Upper lobe of left lung (tissue), 6 donors: Measurements from ENCODE around the gene CHURC1. TPM values are rescaled to one million over a fixed set of nuclear protein-coding genes. Genes with fewer than 3 reads are reported as not detected.

ENCODE experiments used
- ATAC-seq, 2 donors: fragments of 200-7000 bp; cut with Tn5 transposase; one replicate each; pipeline ENCODE4 v1.9.1; 2022; ENCODE audit warnings: mild to moderate bottlenecking in 2 of 2, moderate library complexity in 2 of 2; ENCODE audit not compliant: low FRiP score in 2 of 2
- DNase-seq, 2 donors: peaks; one replicate each; pipeline ENCODE4 v3.0.0-alpha.2; 2019 to 2020
- H3K27ac ChIP-seq, 4 donors: fragments of 200-600 bp; sonication (generic); one replicate each; pipeline ENCODE4 v1.5.1; 2016 to 2019
- H3K27me3 ChIP-seq, 4 donors: fragments of 200-600 bp; sonication (generic); one replicate each; pipeline ENCODE4 v1.5.1; 2017 to 2019
- H3K36me3 ChIP-seq, 4 donors: fragments of 200-600 bp; sonication (generic); one replicate each; pipeline ENCODE4 v1.5.1; 2016 to 2019
- H3K4me1 ChIP-seq, 4 donors: fragments of 200-600 bp; sonication (generic); one replicate each; pipeline ENCODE4 v1.5.1; 2018 to 2019
- H3K4me3 ChIP-seq, 4 donors: fragments of 200-600 bp; sonication (generic); one replicate each; pipeline ENCODE4 v1.5.1; 2017 to 2019; ENCODE audit warnings: mild to moderate bottlenecking in 2 of 4, moderate library complexity in 1 of 4
- H3K9me3 ChIP-seq, 4 donors: fragments of 200-600 bp; sonication (generic); one replicate each; pipeline ENCODE4 v1.5.1; 2018 to 2019
- EP300 ChIP-seq, 4 donors: sonication (generic); formaldehyde crosslinking; IDR thresholded peaks; one replicate each; pipeline ENCODE4 v1.5.1; 2017; ENCODE audit warnings: antibody characterized with exemption in 4 of 4, control low read depth in 2 of 4
- POLR2A ChIP-seq, 4 donors: fragments of 450-650 bp; IDR thresholded peaks; one replicate each; pipeline ENCODE4 v1.5.1; 2016 to 2017; ENCODE audit warnings: antibody characterized with exemption in 4 of 4, mild to moderate bottlenecking in 2 of 4
- POLR2AphosphoS5 ChIP-seq, 2 donors: sonication (generic); formaldehyde crosslinking; IDR thresholded peaks; one replicate each; pipeline ENCODE4 v1.5.1; 2017; ENCODE audit warnings: antibody characterized with exemption in 2 of 2
- WGBS, 2 donors: methylation state at CpG; one replicate each; pipeline ENCODE4 v1.1.5; 2017 to 2018; 5-methylcytosine and 5-hydroxymethylcytosine counted together
- small RNA-seq, 4 donors: library from RNA; depleted of rRNA; stranded (forward); fragments of <200 nt; gene quantifications; one replicate each; pipeline ENCODE3, GENCODE V24; 2016
- total RNA-seq, 6 donors: library from RNA; depleted of rRNA in 4 of 6; stranded (reverse); fragments of >200 nt in 4 of 6; gene quantifications; one replicate each; pipeline versions ENCODE4 v1.1.0 to v1.2.1, GENCODE V29; 2016 to 2021
- TF ChIP-seq, protein P1 (sequence below), 6 experiments: fragments of 450-650 bp in 4 of 6; fragments of 200-600 bp in 2 of 6; sonication (generic) in 2 of 6; IDR thresholded peaks; one replicate each; pipeline ENCODE4 v1.5.1; 2016 to 2019; ENCODE audit warnings: antibody characterized with exemption in 6 of 6
- donor health status: DM: no; HTN: no; CAD: no; lungs with moderate emphysema.
- donor health status: DM: no; HTN: yes; CAD: no; lungs with severe emphysema.

The CHURC1 gene
- total RNA-seq, 6 donors from 2014 or later, result 18.3 to 99.6 (median 49.2) TPM

DNA sequence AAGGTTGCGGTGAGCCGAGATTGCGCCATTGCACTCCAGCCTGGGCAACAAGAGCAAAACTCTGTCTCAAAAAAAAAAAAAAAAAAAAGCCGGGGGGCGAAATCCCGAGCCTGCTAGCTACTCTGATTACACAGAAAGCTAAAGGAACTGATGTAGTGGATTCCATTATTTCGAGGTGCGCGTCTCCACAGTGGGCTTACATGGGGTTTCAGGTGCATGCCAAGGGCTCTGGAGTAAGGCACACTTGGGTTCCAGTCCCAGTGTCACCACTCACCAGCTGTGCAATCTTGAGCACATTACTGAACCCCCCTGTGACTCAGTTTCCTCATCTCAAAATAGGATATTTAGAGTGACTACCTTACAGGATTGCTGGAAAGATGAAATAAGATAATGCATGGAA lies 59.6 kb downstream of the CHURC1 start:
- Histone ChIP-seq H3K27me3 (no peaks in the 10 kb centered on the region), H3K36me3 (no peaks in the 10 kb centered on the region), H3K4me1 (peaks cover 9 to 21% (median 16%) of the 10 kb centered on the region in 4 donors), H3K9me3 (no peaks in the 10 kb centered on the region), H3K4me3 (no peak overlapping the region), H3K27ac (no peak overlapping the region)
- DNase-seq, result no peak
- TF ChIP-seq EP300 (IDR thresholded peaks at IDR 0.05), result no peak
- TF ChIP-seq POLR2A (IDR thresholded peaks at IDR 0.05), result no peak
- TF ChIP-seq, protein P1, sequence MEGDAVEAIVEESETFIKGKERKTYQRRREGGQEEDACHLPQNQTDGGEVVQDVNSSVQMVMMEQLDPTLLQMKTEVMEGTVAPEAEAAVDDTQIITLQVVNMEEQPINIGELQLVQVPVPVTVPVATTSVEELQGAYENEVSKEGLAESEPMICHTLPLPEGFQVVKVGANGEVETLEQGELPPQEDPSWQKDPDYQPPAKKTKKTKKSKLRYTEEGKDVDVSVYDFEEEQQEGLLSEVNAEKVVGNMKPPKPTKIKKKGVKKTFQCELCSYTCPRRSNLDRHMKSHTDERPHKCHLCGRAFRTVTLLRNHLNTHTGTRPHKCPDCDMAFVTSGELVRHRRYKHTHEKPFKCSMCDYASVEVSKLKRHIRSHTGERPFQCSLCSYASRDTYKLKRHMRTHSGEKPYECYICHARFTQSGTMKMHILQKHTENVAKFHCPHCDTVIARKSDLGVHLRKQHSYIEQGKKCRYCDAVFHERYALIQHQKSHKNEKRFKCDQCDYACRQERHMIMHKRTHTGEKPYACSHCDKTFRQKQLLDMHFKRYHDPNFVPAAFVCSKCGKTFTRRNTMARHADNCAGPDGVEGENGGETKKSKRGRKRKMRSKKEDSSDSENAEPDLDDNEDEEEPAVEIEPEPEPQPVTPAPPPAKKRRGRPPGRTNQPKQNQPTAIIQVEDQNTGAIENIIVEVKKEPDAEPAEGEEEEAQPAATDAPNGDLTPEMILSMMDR (IDR thresholded peaks at IDR 0.05), result no peak
- TF ChIP-seq POLR2AphosphoS5 (IDR thresholded peaks at IDR 0.05), result no peak
- WGBS, 2 donors, result 81 to 95% methylated on average over 8 to 9 of the region's 9 CpGs
- ATAC-seq, result no peak

DNA sequence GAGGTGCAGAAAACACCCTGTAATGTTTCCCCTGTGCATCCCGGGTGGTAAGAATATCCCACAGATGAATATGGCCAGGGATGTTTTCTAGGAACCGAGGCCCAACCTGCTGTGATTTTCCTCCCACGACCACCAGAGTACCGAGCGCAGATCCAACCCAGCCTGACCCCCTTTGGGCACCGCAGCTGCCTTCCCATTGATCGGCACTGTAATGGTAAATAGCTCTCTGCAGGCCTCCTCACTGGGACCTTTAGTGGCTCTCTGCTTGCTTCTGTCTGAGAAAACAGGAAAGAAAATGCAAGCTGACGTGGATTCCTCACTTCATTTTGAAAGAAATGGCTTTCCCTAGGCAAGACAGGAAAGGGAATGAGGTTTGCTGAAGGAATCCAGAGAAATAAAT lies 60.3 kb downstream of the CHURC1 start:
- TF ChIP-seq EP300 (IDR thresholded peaks at IDR 0.05) (no peak), POLR2AphosphoS5 (IDR thresholded peaks at IDR 0.05) (no peak), POLR2A (IDR thresholded peaks at IDR 0.05) (no peak)
- TF ChIP-seq, protein P1 (IDR thresholded peaks at IDR 0.05), result no peak
- no peaks in the 10 kb centered on the region for H3K36me3 ChIP-seq
- peaks cover 9 to 21% (median 17%) of the 10 kb centered on the region in 4 donors for H3K4me1 ChIP-seq
- DNase-seq (no peak), ATAC-seq (no peak)
- no peak overlapping the region for H3K27ac ChIP-seq
- no peaks in the 10 kb centered on the region for H3K27me3 ChIP-seq
- 80 to 82% methylated on average over 8 of the region's 8 CpGs for WGBS, 2 donors
- H3K9me3 ChIP-seq, result no peaks in the 10 kb centered on the region
- H3K4me3 ChIP-seq, result no peak overlapping the region

DNA sequence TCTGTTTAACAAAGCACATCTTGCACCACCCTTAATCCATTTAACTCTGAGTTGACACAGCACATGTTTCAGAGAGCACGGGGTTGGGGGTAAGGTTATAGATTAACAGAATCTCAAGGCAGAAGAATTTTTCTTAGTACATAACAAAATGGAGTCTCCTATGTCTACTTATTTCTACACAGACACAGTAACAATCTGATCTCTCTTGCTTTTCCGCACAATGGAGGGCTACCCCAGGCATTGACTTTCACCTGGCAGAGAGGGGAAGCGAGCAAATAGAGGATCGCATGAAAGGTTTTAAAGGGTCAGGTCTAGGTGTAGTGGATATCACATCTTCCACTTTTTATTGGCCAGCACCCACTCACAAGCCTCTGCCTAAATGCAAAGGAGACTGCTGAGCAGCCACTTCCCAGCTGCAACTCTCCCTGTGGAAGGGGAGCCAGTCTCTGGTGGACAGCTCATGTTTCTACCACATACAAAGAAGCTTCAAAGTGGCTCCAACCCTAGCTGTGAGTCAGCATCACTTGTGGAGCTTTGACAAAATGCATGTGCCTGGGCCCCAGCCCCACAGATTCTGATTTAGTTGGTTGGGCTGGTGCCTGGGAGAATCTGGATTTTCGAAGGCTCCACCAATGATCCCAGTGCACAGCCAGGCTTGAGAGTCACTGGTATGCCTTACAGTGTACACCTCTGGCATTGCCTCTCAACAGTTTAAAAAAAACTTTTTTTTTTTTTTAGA lies 65.2 kb downstream of the CHURC1 start:
- peaks cover 0 to 9% (median 3%) of the 10 kb centered on the region in 4 donors for H3K4me1 ChIP-seq
- peak in 1 of 2 donors; percentile 19 for ATAC-seq
- no peaks in the 10 kb centered on the region for H3K36me3 ChIP-seq
- no peak overlapping the region for H3K4me3 ChIP-seq
- WGBS, 2 donors, result 54 to 77% methylated on average over 5 of the region's 5 CpGs
- TF ChIP-seq, protein P1 (IDR thresholded peaks at IDR 0.05), result no peak
- TF ChIP-seq EP300 (IDR thresholded peaks at IDR 0.05) (no peak), POLR2AphosphoS5 (IDR thresholded peaks at IDR 0.05) (no peak), POLR2A (IDR thresholded peaks at IDR 0.05) (no peak)
- H3K27ac ChIP-seq, result peak overlapping the region in 2 of 4 donors; percentile 12 to 24
- no peaks in the 10 kb centered on the region for H3K9me3 ChIP-seq
- DNase-seq, result no peak
- no peaks in the 10 kb centered on the region for H3K27me3 ChIP-seq

DNA sequence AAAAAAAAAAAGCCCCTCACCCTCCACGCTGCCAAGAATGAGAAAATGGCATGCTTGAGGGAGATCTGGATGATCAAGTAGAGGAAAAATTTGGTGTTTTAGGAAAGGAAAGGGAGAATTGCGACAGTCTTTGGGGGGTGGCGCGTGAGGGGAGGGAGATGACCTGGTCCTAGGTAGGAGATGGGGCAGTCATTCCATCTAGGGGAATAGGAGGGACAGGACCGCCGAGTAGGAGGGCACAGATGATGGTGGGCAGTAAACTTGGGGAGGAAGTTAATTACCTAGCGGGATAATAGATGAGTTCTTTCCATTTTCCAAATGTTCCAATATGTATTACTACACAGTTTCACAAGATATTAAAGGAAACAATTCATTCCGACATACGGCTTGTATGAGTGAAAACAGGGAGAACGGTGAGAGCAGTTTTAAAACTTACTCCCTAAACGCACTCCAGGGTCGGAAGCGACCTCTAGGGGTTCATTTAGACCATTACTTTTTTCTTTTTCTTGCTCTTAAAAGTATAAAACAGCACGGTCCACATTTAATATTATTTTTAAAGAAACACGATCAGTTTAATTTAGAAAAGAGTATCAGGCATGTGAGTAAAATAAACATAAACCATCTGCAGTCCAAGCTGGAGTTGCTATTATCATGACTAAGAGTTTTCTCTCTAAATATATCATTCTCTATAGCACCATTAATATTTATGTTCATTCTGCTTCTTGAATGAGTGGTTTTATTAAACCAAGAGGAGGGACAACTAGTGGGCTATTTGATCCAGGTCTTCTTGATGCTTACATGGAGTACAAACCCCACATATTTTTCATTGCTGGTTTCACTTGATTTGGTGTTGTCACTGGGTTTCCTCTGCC lies 69.4 kb downstream of the CHURC1 start:
- 7% methylated on average over 15 of the region's 15 CpGs for WGBS, 2 donors
- TF ChIP-seq, protein P1 (IDR thresholded peaks at IDR 0.05), result peak; percentile 13 to 67 (median 50)
- TF ChIP-seq POLR2AphosphoS5 (IDR thresholded peaks at IDR 0.05), result no peak
- H3K27ac ChIP-seq, result no peak overlapping the region
- H3K4me1 ChIP-seq, result peaks cover 16 to 24% (median 19%) of the 10 kb centered on the region in 4 donors
- DNase-seq, result peak in 1 of 2 donors; percentile 38
- H3K4me3 ChIP-seq, result peak overlapping the region in 1 of 4 donors; percentile 18
- H3K36me3 ChIP-seq, result no peaks in the 10 kb centered on the region
- no peaks in the 10 kb centered on the region for H3K27me3 ChIP-seq
- ATAC-seq, result no peak
- no peaks in the 10 kb centered on the region for H3K9me3 ChIP-seq

Small RNAs within 50 kb of the gene (small RNA-seq; reads per million reads assigned to genes)
- gene RPPH1-2P, result 0 reads per million in 4 donors

Other genes starting within 250 kb of the CHURC1 start
- gene PLEKHG3, start 210.0 kb upstream of the CHURC1 start, total RNA-seq, result 10 to 100 TPM; 12.8 to 49.2 (median 34.8) TPM
- gene SPTB, start 34.5 kb upstream of the CHURC1 start, total RNA-seq, result 1 to 10 TPM; 2.1 to 3.3 (median 2.7) TPM
- gene GPX2, start 28.3 kb downstream of the CHURC1 start, total RNA-seq, result 1 to 10 TPM in 5 of 6 donors, under 1 TPM in 1; 0.91 to 9.5 (median 2.2) TPM
- 10 to 100 TPM; 16.8 to 39.8 (median 22.8) TPM for gene RAB15, start 57.9 kb downstream of the CHURC1 start, total RNA-seq
- gene FNTB, start 72.4 kb downstream of the CHURC1 start, total RNA-seq, result 10 to 100 TPM in 5 of 6 donors, 1 to 10 TPM in 1; 9.5 to 30.1 (median 16.0) TPM
- 100 to 1,000 TPM in 2 of 6 donors, 10 to 100 TPM in 4; 53.7 to 146 (median 68.2) TPM for gene MAX, start 188.1 kb downstream of the CHURC1 start, total RNA-seq